NCI-H748 treated with DMSO at 0.1 percent for 48 hours (cell line): ENCODE data around the gene NCAPG2.

Experiments
- DNase-seq: peaks from one replicate; lab custom pipeline; 2025; lab: John Stamatoyannopoulos, UW

The NCAPG2 gene

GRCh38 chr7:158704524-158705233, at the start of gene NCAPG2:
TSS of gene NCAPG2 (minus strand) at chr7:158704804. CDS start at chr7:158701899, 2,905 bp downstream.
- DNase-seq: peak; percentile 94

GRCh38 chr7:158753900-158754299, 49.3 kb upstream of the NCAPG2 start:
- DNase-seq: no peak

- DNase-seq: no peak
Observed at GRCh38 chr7:158751751-158752150, 47.1 kb upstream of the NCAPG2 start.

- DNase-seq: no peak
Observed at GRCh38 chr7:158751199-158751598, 46.6 kb upstream of the NCAPG2 start.

- no peak for DNase-seq
Observed at GRCh38 chr7:158750702-158751101, 46.1 kb upstream of the NCAPG2 start.

- no peak for DNase-seq
Observed at GRCh38 chr7:158749396-158749795, 44.8 kb upstream of the NCAPG2 start.

- no peak for DNase-seq
Observed at GRCh38 chr7:158748335-158748734, 43.7 kb upstream of the NCAPG2 start.

- DNase-seq: no peak
Observed at GRCh38 chr7:158747408-158747807, 42.8 kb upstream of the NCAPG2 start.

DNA sequence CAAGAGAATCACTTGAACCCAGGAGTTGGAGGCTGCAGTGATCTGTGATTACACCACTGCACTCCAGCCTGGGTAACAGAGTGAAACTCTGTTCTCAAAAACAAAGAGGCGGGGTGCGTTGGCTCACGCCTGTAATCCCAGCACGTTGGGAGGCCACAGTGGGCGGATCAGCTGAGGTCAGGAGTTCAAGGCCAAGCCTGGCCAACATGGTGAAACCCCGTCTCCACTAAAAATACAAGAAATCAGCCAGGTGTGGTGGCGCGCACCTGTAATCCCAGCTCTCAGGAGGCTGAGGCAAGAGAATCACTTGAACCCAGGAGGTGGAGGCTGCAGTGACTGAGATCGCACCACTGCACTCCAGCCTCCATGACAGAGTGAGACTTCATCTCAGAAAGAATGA, 42.4 kb upstream of the NCAPG2 start:
- DNase-seq: no peak

GRCh38 chr7:158745057-158745715, 40.6 kb upstream of the NCAPG2 start:
- no peak for DNase-seq

DNA sequence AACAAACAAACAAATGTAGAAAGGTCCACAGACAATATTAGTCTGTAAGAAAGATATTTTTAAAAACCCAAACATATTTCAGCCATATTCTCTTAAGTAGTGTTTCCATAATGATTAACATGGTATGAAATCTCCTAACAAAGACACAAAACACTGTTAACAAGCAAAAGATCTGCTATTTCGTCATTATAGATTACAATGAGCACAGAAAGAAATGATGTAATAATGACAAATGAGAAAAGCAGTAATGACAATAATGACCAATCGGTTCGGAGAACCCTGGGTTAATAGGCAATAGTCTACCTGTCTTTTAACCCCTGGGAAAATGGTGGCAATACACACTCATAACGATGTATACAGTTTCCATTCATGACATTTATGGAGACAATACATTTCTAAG, 39.5 kb upstream of the NCAPG2 start:
- DNase-seq: no peak

GRCh38 chr7:158743219-158743618, 38.6 kb upstream of the NCAPG2 start:
- no peak for DNase-seq

GRCh38 chr7:158742065-158742821, 37.6 kb upstream of the NCAPG2 start:
- no peak for DNase-seq

DNA sequence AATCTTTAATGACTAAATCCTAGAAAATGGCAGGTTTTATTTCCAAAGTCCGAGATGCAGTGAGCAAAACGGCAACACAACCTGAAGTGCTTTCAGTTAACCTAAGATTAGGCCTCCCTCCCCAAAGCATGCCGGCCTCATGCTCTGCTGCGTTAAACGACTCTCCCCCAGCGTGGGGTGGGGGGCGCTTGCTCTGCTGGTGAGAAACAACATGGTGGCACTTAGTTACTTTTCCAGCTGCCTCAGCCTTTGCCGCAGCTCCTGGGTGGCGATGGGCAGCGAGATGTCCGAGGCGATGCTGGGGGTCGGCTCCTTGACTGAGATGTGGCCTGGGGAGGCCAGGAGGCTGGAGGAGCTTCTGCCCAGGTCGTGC, 36.7 kb upstream of the NCAPG2 start:
- no peak for DNase-seq

DNA sequence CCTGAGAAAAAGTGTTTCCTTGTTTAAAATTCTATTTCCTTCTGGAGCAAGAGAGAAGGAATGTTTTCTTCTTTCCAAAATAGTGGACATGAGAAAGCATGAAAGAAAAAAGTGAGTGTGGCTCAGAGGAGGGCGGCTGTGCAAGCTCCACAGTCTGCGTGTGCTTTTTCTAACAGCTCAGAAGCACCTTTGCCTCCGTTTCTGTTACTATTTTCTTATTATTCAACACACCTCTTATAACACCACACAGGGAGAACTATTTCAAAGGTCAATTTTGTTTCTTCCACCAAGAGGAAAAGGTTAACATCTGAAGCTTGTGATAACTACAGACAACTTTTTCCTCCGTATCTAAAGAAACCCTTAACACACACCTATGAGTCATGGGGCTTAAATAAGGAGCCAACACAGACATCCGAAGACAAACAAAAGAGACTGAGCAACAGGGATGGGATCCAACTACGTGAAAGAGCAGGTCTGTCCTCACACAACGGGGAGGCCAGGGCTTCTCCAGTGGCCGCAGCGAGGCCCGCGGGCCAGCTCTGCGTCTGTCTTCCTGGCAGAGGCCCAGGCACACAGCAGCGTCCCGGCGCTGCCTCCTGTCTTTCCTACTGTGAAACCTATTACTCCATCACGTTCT, 36.2 kb upstream of the NCAPG2 start:
- no peak for DNase-seq

- DNase-seq: no peak
Observed at GRCh38 chr7:158740013-158740656, 35.5 kb upstream of the NCAPG2 start.

DNA sequence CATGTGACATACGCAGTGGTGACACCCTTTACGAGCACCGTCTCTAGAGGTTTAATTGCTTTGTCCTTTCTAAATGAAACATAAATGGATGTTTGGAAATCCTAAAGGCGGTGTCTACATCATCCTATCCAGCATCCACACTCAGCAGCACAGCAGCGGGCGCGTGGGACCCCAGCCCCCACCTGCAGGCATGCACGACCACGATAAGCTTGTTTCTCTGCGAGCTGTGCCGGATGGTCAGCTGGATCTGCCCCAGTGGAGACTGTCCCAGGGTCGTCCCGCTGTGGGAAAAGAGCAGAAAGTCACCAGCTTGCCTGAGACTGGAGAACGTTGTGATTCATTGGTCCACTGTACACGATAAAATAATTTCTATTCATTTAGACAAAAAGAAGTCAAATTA, 34.2 kb upstream of the NCAPG2 start:
- no peak for DNase-seq

GRCh38 chr7:158737064-158737695, 32.6 kb upstream of the NCAPG2 start:
- no peak for DNase-seq

- no peak for DNase-seq
Observed at GRCh38 chr7:158735935-158736334, 31.3 kb upstream of the NCAPG2 start.

DNA sequence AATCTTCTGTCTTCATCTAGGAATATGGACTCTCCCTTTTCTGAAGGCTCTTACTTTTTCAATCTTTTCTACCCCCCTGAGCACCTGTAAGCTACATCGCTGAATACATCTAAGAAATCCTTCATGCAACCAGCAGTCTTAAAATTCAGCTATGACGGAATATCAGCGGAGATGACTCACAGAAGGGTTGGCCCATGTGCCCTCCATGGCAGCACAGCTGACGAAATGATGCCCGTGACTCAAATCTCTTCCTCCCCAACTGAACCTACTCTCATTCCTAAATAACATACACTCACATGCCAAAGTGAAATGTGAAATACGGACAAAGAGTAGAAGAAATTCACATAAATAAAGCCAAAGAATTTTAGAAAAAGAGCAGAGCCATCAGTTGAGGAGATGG, 30.3 kb upstream of the NCAPG2 start:
- DNase-seq: no peak

DNA sequence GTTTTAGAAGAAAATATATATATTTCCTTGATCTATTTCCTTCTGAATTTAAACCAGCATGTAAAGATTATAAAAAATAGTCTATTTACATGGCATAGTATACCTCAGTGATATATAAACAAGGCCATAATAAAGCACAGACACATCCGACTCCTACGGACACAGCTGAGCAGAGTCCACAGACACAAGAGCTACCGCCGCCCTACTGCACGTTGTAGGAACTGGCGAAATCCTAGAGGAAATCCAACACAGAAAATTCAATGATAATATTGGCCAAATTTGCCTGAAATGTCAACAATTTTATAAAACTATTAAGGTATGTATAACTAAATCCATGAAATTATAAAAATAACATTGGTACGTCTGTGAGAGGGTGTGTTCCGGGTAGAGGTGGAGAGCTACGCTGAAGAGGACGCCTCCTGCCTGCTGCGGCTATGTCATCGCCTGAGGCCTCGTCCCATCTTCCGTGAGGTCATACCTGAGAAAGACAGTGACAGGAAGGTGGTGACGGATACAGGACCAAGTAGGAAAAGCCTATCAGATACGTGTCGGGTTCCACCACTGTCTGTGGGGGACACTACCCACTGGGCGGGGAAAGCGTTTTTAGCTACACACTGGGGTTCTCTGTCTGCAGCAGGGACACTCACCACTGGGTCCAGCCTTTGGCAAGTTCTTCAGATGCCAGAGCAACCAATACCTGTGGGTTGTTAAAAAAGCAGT, 29.3 kb upstream of the NCAPG2 start:
- no peak for DNase-seq
